ENCODE results near the gene PDE6H.

PDE6H gene

GRCh38 chr12:14952299-14952921 lies 20.4 kb upstream of the PDE6H start:
- DNase-seq, result no peak

GRCh38 chr12:14953752-14954151 lies 19.1 kb upstream of the PDE6H start:
- DNase-seq, result no peak

- DNase-seq, result no peak
These were observed 18.6 kb upstream of the PDE6H start for GRCh38 chr12:14954269-14954668.

- DNase-seq, result no peak
These were observed 16.6 kb upstream of the PDE6H start for GRCh38 chr12:14956024-14956891.

GRCh38 chr12:14956905-14957304 lies 15.9 kb upstream of the PDE6H start:
- DNase-seq, result no peak

- no peak for DNase-seq
These were observed 15.2 kb upstream of the PDE6H start for GRCh38 chr12:14957551-14958168.

- DNase-seq, result no peak
These were observed 14.3 kb upstream of the PDE6H start for GRCh38 chr12:14958361-14959125.

GRCh38 chr12:14959126-14959440 lies 13.8 kb upstream of the PDE6H start:
- DNase-seq, result no peak

- DNase-seq, result no peak
These were observed 13.4 kb upstream of the PDE6H start for GRCh38 chr12:14959463-14959862.

- DNase-seq, result no peak
These were observed 12.8 kb upstream of the PDE6H start for GRCh38 chr12:14959916-14960496.

- DNase-seq, result no peak
These were observed 12.0 kb upstream of the PDE6H start for GRCh38 chr12:14960548-14961465.

- DNase-seq, result peak in 1 of 2 donors; percentile 23
These were observed 11.2 kb upstream of the PDE6H start, which contains the start of gene ARHGDIB for GRCh38 chr12:14961466-14962152. TSS of gene ARHGDIB (minus strand) at chr12:14961601. CDS start at chr12:14950712, 10,889 bp downstream.

GRCh38 chr12:14962153-14962539 lies 10.7 kb upstream of the PDE6H start:
- no peak for DNase-seq

GRCh38 chr12:14962797-14963196 lies 10.0 kb upstream of the PDE6H start:
- DNase-seq, result no peak

- no peak for DNase-seq
These were observed 9.3 kb upstream of the PDE6H start for GRCh38 chr12:14963520-14963919.

- no peak for DNase-seq
These were observed 8.4 kb upstream of the PDE6H start for GRCh38 chr12:14964406-14964805.

- DNase-seq, result no peak
These were observed 7.6 kb upstream of the PDE6H start for GRCh38 chr12:14965221-14965620.

- DNase-seq, result no peak
These were observed 4.4 kb upstream of the PDE6H start for GRCh38 chr12:14968478-14968877.

GRCh38 chr12:14970473-14970872 lies 2.4 kb upstream of the PDE6H start:
- no peak for DNase-seq

GRCh38 chr12:14974633-14975032 lies 1.8 kb downstream of the PDE6H start:
- no peak for DNase-seq

GRCh38 chr12:14975457-14975856 lies 2.6 kb downstream of the PDE6H start:
- no peak for DNase-seq

Measured in hippocampal formation (tissue), 2 donors.